KMS-11 (cell line): ENCODE data around the gene CWC22.
"Not testable (repeated sequence)": the region's sequence is repeated elsewhere in the genome, so short reads cannot be mapped to it uniquely, and the experiment has no call there.

Source experiments
- H2AFZ ChIP-seq: fragments of 200-600 bp; sonication (generic); 2 replicates; pipeline ENCODE4 v1.6.1; 2016; ENCODE audit warnings: antibody characterized with exemption, mixed run types, low read depth
- H3K27ac ChIP-seq: fragments of 200-600 bp; sonication (generic); 2 replicates; pipeline ENCODE4 v1.6.1; 2016; ENCODE audit warnings: mild to moderate bottlenecking, mixed run types
- H3K27me3 ChIP-seq: fragments of 200-600 bp; sonication (generic); 2 replicates; pipeline ENCODE4 v1.6.1; 2017; ENCODE audit warnings: mild to moderate bottlenecking, low read depth, mixed run types, moderate library complexity; ENCODE audit not compliant: insufficient read depth
- H3K36me3 ChIP-seq: fragments of 200-600 bp; sonication (generic); 2 replicates; pipeline ENCODE4 v1.6.1; 2017; ENCODE audit warnings: mild to moderate bottlenecking, mixed run types; ENCODE audit not compliant: insufficient read depth
- H3K4me1 ChIP-seq: fragments of 200-600 bp; sonication (generic); 2 replicates; pipeline ENCODE4 v1.6.1; 2016; ENCODE audit warnings: mild to moderate bottlenecking, low read depth, mixed run types; ENCODE audit not compliant: poor library complexity, severe bottlenecking
- H3K4me2 ChIP-seq: fragments of 200-600 bp; sonication (generic); 2 replicates; pipeline ENCODE4 v1.7.0; 2016; ENCODE audit warnings: mild to moderate bottlenecking, mixed run types
- H3K4me3 ChIP-seq: fragments of 200-600 bp; sonication (generic); IDR thresholded peaks from 2 replicates; pipeline ENCODE4 v1.6.1; 2017; ENCODE audit warnings: low read depth, low read length, mixed read lengths; ENCODE audit not compliant: insufficient read depth
- H3K79me2 ChIP-seq: fragments of 200-600 bp; sonication (generic); 2 replicates; pipeline ENCODE4 v1.6.1; 2016; ENCODE audit warnings: low read depth, mixed run types; ENCODE audit not compliant: insufficient read depth
- H3K9ac ChIP-seq: fragments of 200-600 bp; sonication (generic); 2 replicates; pipeline ENCODE4 v1.6.1; 2016; ENCODE audit warnings: mild to moderate bottlenecking, mixed run types
- H4K20me1 ChIP-seq: fragments of 200-600 bp; sonication (generic); 2 replicates; pipeline ENCODE4 v1.6.1; 2016; ENCODE audit warnings: mild to moderate bottlenecking, mixed run types; ENCODE audit not compliant: insufficient read depth
- CTCF ChIP-seq: fragments of 200-600 bp; sonication (generic); conservative IDR thresholded peaks from 2 replicates; pipeline ENCODE4 v1.6.1; 2017; ENCODE audit warnings: low read depth, mild to moderate bottlenecking, antibody characterized with exemption, low read length, moderate library complexity, mixed read lengths

The CWC22 gene

DNA sequence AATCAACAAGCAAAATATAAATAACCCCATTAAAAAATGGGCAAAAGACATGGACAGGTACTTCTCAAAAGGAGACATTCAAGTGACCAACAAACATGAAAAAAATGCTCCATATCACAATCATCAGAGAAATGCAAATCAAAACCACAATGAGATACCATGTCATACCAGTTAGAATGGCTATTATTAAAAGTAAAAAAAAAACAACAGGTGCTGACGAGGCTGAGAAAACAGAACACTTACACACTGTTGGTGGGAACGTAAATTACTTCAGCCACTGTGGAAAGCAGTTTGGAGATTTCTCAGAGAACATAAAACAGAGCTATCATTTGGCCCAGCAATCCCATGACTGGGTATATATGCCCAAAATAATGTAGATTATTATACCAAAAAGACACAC, 69.1 kb downstream of the CWC22 start:
- Histone ChIP-seq H3K4me2 (no peak overlapping the region), H3K4me1 (no peaks in the 10 kb centered on the region), H3K9ac (no peak overlapping the region), H4K20me1 (no peaks in the 10 kb centered on the region), H3K27me3 (no peaks in the 10 kb centered on the region), H2AFZ (no peak overlapping the region), H3K36me3 (no peaks in the 10 kb centered on the region), H3K4me3 (no peak overlapping the region), H3K27ac (no peak overlapping the region), H3K79me2 (no peaks in the 10 kb centered on the region)
- TF ChIP-seq CTCF = no peak

DNA sequence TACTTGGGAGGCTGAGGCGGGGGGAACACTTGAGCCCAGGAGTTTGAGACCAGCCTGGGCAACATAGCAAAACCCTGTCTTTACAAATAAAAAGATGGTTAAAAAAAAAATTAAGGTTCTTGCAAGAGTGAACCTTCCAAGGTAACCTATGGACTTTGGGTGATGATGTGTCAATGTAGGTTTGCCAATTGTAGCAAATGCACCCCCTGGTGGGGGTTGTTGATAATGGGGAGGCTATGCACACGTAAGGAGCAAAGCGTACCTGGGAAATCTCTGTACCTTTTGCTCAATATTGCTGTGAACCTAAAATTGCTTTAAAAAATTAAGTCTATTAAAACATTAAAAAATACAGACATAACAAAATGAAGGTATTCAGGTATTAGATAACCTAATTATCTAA, 70.4 kb downstream of the CWC22 start:
- Histone ChIP-seq H3K36me3 (no peaks in the 10 kb centered on the region), H3K79me2 (no peaks in the 10 kb centered on the region), H3K4me1 (no peaks in the 10 kb centered on the region), H3K27me3 (no peaks in the 10 kb centered on the region), H3K4me2 (no peak overlapping the region), H4K20me1 (no peaks in the 10 kb centered on the region), H3K4me3 (no peak overlapping the region), H3K27ac (no peak overlapping the region), H2AFZ (no peak overlapping the region), H3K9ac (no peak overlapping the region)
- TF ChIP-seq CTCF = peak; percentile 68

DNA sequence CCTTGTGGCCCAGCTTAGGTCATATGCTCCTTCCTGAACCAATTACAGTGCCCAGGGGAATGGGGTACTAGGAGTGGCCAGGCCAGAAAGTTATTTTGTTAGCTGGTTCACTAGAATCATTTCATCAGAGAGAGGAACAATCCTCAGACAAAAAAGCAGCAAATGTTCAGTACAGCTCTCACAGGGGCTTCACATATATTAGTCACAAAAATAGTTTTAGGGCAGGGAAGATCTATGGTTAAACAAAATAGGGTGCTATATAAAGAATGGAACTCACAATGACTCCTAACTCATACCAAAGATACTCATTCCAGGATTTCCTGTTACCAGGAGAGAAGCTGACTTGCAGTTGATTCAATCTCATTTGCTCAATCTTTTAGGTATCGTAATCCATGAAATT, 71.0 kb downstream of the CWC22 start:
- Histone ChIP-seq H3K27ac (no peak overlapping the region), H3K4me2 (no peak overlapping the region), H3K4me1 (no peaks in the 10 kb centered on the region), H3K4me3 (no peak overlapping the region), H3K27me3 (no peaks in the 10 kb centered on the region), H2AFZ (no peak overlapping the region), H3K36me3 (no peaks in the 10 kb centered on the region), H3K79me2 (no peaks in the 10 kb centered on the region), H3K9ac (no peak overlapping the region), H4K20me1 (no peaks in the 10 kb centered on the region)
- no peak for TF ChIP-seq CTCF

DNA sequence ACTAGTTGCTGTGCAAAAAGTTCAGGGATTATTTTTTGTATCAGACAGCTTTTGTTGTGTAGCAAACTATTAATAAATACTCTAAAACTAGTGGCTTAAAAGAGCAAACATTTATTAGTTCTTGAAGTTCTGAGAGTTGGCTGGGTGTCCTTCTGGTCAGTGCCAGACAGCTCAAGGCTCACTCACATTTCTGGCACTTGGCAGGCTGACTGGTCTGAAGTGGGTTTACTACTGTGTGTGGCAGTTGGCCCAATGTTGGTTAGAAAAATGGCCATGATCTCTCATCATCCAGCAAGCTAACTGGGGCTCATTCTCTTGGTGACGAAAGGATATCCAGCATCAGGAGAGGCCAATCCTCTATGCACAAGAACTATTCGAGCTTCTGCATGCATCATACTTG, 74.3 kb downstream of the CWC22 start:
- no peak overlapping the region for H3K9ac ChIP-seq
- no peak overlapping the region for H2AFZ ChIP-seq
- H3K4me2 ChIP-seq = no peak overlapping the region
- no peaks in the 10 kb centered on the region for H3K4me1 ChIP-seq
- H3K36me3 ChIP-seq = no peaks in the 10 kb centered on the region
- H3K27ac ChIP-seq = no peak overlapping the region
- H3K79me2 ChIP-seq = no peaks in the 10 kb centered on the region
- no peak for TF ChIP-seq CTCF
- no peaks in the 10 kb centered on the region for H3K27me3 ChIP-seq
- no peak overlapping the region for H3K4me3 ChIP-seq
- no peaks in the 10 kb centered on the region for H4K20me1 ChIP-seq

GRCh38 chr2:179931502-179931901, 75.6 kb downstream of the CWC22 start:
- Histone ChIP-seq H3K27me3 (no peaks in the 10 kb centered on the region), H3K27ac (no peak overlapping the region), H3K9ac (no peak overlapping the region), H2AFZ (no peak overlapping the region), H3K79me2 (no peaks in the 10 kb centered on the region), H3K4me2 (no peak overlapping the region), H3K4me1 (no peaks in the 10 kb centered on the region), H4K20me1 (no peaks in the 10 kb centered on the region), H3K36me3 (no peaks in the 10 kb centered on the region), H3K4me3 (no peak overlapping the region)
- TF ChIP-seq CTCF = no peak

GRCh38 chr2:179929997-179930396, 77.1 kb downstream of the CWC22 start:
- H3K27ac ChIP-seq, H4K20me1 ChIP-seq, H3K9ac ChIP-seq, H2AFZ ChIP-seq, H3K4me1 ChIP-seq, H3K79me2 ChIP-seq, H3K4me2 ChIP-seq, H3K27me3 ChIP-seq, H3K36me3 ChIP-seq, H3K4me3 ChIP-seq: not testable (repeated sequence)
